ENCODE data around the gene FOSL1.

FOSL1 gene

GRCh38 chr11:65900125-65900898 is at the start of gene FOSL1:
Gene FOSL1, minus strand, starts transcription at chr11:65900388. Its CDS starts 49 bp downstream, at chr11:65900339.
- intact Hi-C loops (cut with DNase I) = no loop called here
- DNase-seq = peak in 9 of 10 donors; percentile 36 to 93 (median 60)

- intact Hi-C loops (cut with DNase I) = no loop called here
- DNase-seq = peak in 3 of 10 donors; percentile 13 to 70 (median 54)
Measured at GRCh38 chr11:65947603-65948125, 47.5 kb upstream of the FOSL1 start.

- DNase-seq = peak in 2 of 10 donors; percentile 73 to 77
- intact Hi-C loops (cut with DNase I) = no loop called here
Measured at GRCh38 chr11:65947133-65947532, 46.9 kb upstream of the FOSL1 start.

GRCh38 chr11:65946655-65947054 is 46.5 kb upstream of the FOSL1 start:
- intact Hi-C loops (cut with DNase I) = no loop called here
- DNase-seq = peak in 1 of 10 donors; percentile 43

- intact Hi-C loops (cut with DNase I) = no loop called here
- peak in 1 of 10 donors; percentile 13 for DNase-seq
Measured at GRCh38 chr11:65945941-65946558, 45.9 kb upstream of the FOSL1 start.

- intact Hi-C loops (cut with DNase I) = no loop called here
Measured at GRCh38 chr11:65945430-65945911, 45.3 kb upstream of the FOSL1 start, which contains the start of gene TSGA10IP. Gene TSGA10IP, plus strand, starts transcription at chr11:65945480. Its CDS starts 196 bp downstream, at chr11:65945676.

GRCh38 chr11:65944767-65945166 is 44.6 kb upstream of the FOSL1 start:
- intact Hi-C loops (cut with DNase I) = no loop called here
- peak in 3 of 10 donors; percentile 27 to 61 (median 36) for DNase-seq

More at GRCh38 chr11:65945430-65945911, 45.3 kb upstream of the FOSL1 start, which contains the start of gene TSGA10IP:
- peak in 2 of 10 donors; percentile 24 to 68 for DNase-seq

- DNase-seq = peak in 3 of 10 donors; percentile 52 to 56 (median 54)
- intact Hi-C loops (cut with DNase I) = no loop called here
Measured at GRCh38 chr11:65944191-65944590, 44.0 kb upstream of the FOSL1 start.

GRCh38 chr11:65942531-65942930 is 42.3 kb upstream of the FOSL1 start:
- DNase-seq = peak in 3 of 10 donors; percentile 13 to 52 (median 32)
- intact Hi-C loops (cut with DNase I) = no loop called here

- intact Hi-C loops (cut with DNase I) = no loop called here
- DNase-seq = peak in 2 of 10 donors; percentile 57 to 58
Measured at GRCh38 chr11:65941720-65942310, 41.6 kb upstream of the FOSL1 start.

- peak in 1 of 10 donors; percentile 1 for DNase-seq
- intact Hi-C loops (cut with DNase I) = no loop called here
Measured at GRCh38 chr11:65937766-65938165, 37.6 kb upstream of the FOSL1 start.

- intact Hi-C loops (cut with DNase I) = no loop called here
- no peak for DNase-seq
Measured at GRCh38 chr11:65934014-65934413, 33.8 kb upstream of the FOSL1 start.

GRCh38 chr11:65932558-65932919 is 32.4 kb upstream of the FOSL1 start:
- intact Hi-C loops (cut with DNase I) = no loop called here
- DNase-seq = peak in 2 of 10 donors; percentile 18 to 64

GRCh38 chr11:65931773-65932557 is 31.8 kb upstream of the FOSL1 start:
- peak in 2 of 10 donors; percentile 37 to 42 for DNase-seq
- intact Hi-C loops (cut with DNase I) = no loop called here

- intact Hi-C loops (cut with DNase I) = no loop called here
- DNase-seq = peak in 1 of 10 donors; percentile 4
Measured at GRCh38 chr11:65928667-65929066, 28.5 kb upstream of the FOSL1 start.

- intact Hi-C loops (cut with DNase I) = no loop called here
Measured at GRCh38 chr11:65927904-65928397, 27.8 kb upstream of the FOSL1 start.

GRCh38 chr11:65925397-65925796 is 25.2 kb upstream of the FOSL1 start:
- no peak for DNase-seq

More at GRCh38 chr11:65927904-65928397, 27.8 kb upstream of the FOSL1 start:
- peak in 1 of 10 donors; percentile 27 for DNase-seq

GRCh38 chr11:65922565-65922964 is 22.4 kb upstream of the FOSL1 start:
- DNase-seq = no peak
- intact Hi-C loops (cut with DNase I) = no loop called here

More at GRCh38 chr11:65925397-65925796, 25.2 kb upstream of the FOSL1 start:
- intact Hi-C loops (cut with DNase I) = no loop called here

GRCh38 chr11:65921876-65922275 is 21.7 kb upstream of the FOSL1 start:
- intact Hi-C loops (cut with DNase I) = no loop called here
- DNase-seq = peak in 1 of 10 donors; percentile 52
